Endodermal cell (in vitro differentiated cells): ENCODE data around the gene RETREG1. TPM values are rescaled to one million over a fixed set of nuclear protein-coding genes. Genes with fewer than 3 reads are reported as not detected.

ENCODE experiments used
- DNase-seq: peaks from one replicate; pipeline ENCODE4 v3.0.0-alpha.2; 2017
- H3K27ac ChIP-seq: 2 replicates; pipeline ENCODE4 v1.5.1; 2013; ENCODE audit warnings: mild to moderate bottlenecking, low read depth, low read length, moderate library complexity
- H3K27me3 ChIP-seq: 2 replicates; pipeline ENCODE4 v1.6.1; 2013; ENCODE audit warnings: mild to moderate bottlenecking, low read length, moderate library complexity; ENCODE audit not compliant: insufficient read depth, control insufficient read depth, poor library complexity, severe bottlenecking
- H3K36me3 ChIP-seq: 2 replicates; pipeline ENCODE4 v1.7.0; 2013; ENCODE audit warnings: mild to moderate bottlenecking, low read length, moderate library complexity; ENCODE audit not compliant: control insufficient read depth, insufficient read depth
- H3K4me1 ChIP-seq: one replicate; pipeline ENCODE4 v1.7.0; 2013; ENCODE audit warnings: low read length; ENCODE audit not compliant: control insufficient read depth, insufficient read depth
- H3K4me3 ChIP-seq: 2 replicates; pipeline ENCODE4 v1.5.1; 2013; ENCODE audit warnings: mild to moderate bottlenecking, low read length, moderate library complexity
- H3K9ac ChIP-seq: 2 replicates; pipeline ENCODE4 v1.6.1; 2013; ENCODE audit warnings: mild to moderate bottlenecking, low read length, moderate library complexity; ENCODE audit not compliant: poor library complexity, severe bottlenecking; ENCODE audit errors: extremely low read depth
- H3K9me3 ChIP-seq: 2 replicates; pipeline ENCODE4 v1.6.1; 2013; ENCODE audit warnings: mild to moderate bottlenecking, low read length, moderate library complexity; ENCODE audit not compliant: control insufficient read depth
- H3K27ac Mint-ChIP-seq: 2 replicates; pipeline ENCODE4 v1.8.0; 2020; ENCODE audit warnings: mixed read lengths
- H3K27me3 Mint-ChIP-seq: 2 replicates; pipeline ENCODE4 v1.8.0; 2021; ENCODE audit warnings: mild to moderate bottlenecking, mixed read lengths; ENCODE audit not compliant: insufficient read depth
- H3K36me3 Mint-ChIP-seq: 2 replicates; pipeline ENCODE4 v1.8.0; 2020; ENCODE audit warnings: low read depth, mixed read lengths
- H3K4me1 Mint-ChIP-seq: 2 replicates; pipeline ENCODE4 v1.8.0; 2020; ENCODE audit warnings: mixed read lengths
- H3K4me3 Mint-ChIP-seq: 2 replicates; pipeline ENCODE4 v1.8.0; 2020; ENCODE audit warnings: mild to moderate bottlenecking, moderate library complexity, mixed read lengths
- H3K9me3 Mint-ChIP-seq: 2 replicates; pipeline ENCODE4 v1.8.0; 2020; ENCODE audit warnings: mild to moderate bottlenecking, mixed read lengths
- WGBS, 2 experiments: methylation state at CpG; one replicate each; pipeline versions ENCODE4 v1.1.5 to v1.1.7; 2013; ENCODE audit warnings: missing lambda C conversion rate in 2 of 2, mixed read lengths in 1 of 2; ENCODE audit not compliant: insufficient coverage in 1 of 2, insufficient read length in 1 of 2; 5-methylcytosine and 5-hydroxymethylcytosine counted together
- total RNA-seq, 2 donors: library from RNA; stranded (reverse); fragmentation: NEBNext Ultra II Directional in 1 of 2; extraction: Animal tissue kit (Norgen Biotek cat#: 25700) in 1 of 2; gene quantifications; 2 replicates in 1 of 2; 3 replicates in 1 of 2; pipeline ENCODE4 v1.2.1, GENCODE V29; 2021
- TF ChIP-seq, protein P1 (sequence below): fragments of 200-600 bp; sonication (generic); conservative IDR thresholded peaks from 2 replicates; pipeline ENCODE4 v1.5.0; 2021; ENCODE audit warnings: antibody characterized with exemption, mild to moderate bottlenecking

The RETREG1 gene
- total RNA-seq, 2 donors from 2014 or later = 4.1 to 4.3 TPM

DNA sequence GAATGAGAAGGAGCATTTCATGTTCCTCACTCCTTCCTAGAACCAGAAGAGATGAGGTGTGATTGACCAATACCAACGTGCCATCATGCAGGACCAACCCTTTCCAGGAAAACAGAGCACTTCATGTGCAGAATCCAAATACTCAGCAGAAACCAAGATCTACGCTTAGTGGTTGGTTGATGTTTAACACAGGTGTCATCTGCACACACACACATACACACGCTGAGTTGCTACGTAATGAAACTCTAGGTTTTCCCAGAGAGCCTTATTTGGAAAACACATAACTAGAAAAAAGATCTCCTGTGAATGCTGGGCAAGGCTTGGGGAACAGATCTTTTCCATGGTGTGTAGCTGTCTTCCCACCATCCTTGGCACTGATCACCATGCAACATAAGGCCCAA lies 130.1 kb downstream of the RETREG1 start:
- Mint-ChIP-seq H3K36me3 (no peaks in the 10 kb centered on the region), H3K9me3 (no peaks in the 10 kb centered on the region), H3K27ac (no peak overlapping the region), H3K27me3 (peaks cover 2% of the 10 kb centered on the region), H3K4me3 (no peak overlapping the region), H3K4me1 (no peaks in the 10 kb centered on the region)
- no peak overlapping the region for H3K27ac ChIP-seq
- H3K27me3 ChIP-seq = peaks cover 12% of the 10 kb centered on the region
- H3K9ac ChIP-seq = no peak overlapping the region
- TF ChIP-seq, protein P1, sequence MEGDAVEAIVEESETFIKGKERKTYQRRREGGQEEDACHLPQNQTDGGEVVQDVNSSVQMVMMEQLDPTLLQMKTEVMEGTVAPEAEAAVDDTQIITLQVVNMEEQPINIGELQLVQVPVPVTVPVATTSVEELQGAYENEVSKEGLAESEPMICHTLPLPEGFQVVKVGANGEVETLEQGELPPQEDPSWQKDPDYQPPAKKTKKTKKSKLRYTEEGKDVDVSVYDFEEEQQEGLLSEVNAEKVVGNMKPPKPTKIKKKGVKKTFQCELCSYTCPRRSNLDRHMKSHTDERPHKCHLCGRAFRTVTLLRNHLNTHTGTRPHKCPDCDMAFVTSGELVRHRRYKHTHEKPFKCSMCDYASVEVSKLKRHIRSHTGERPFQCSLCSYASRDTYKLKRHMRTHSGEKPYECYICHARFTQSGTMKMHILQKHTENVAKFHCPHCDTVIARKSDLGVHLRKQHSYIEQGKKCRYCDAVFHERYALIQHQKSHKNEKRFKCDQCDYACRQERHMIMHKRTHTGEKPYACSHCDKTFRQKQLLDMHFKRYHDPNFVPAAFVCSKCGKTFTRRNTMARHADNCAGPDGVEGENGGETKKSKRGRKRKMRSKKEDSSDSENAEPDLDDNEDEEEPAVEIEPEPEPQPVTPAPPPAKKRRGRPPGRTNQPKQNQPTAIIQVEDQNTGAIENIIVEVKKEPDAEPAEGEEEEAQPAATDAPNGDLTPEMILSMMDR = no peak
- DNase-seq = no peak
- H3K4me3 ChIP-seq = no peak overlapping the region
- no peaks in the 10 kb centered on the region for H3K36me3 ChIP-seq
- H3K9me3 ChIP-seq = no peaks in the 10 kb centered on the region
- H3K4me1 ChIP-seq = no peaks in the 10 kb centered on the region
- WGBS, 2 experiments = 95 to 100% methylated on average over 2 to 4 of the region's 4 CpGs

- peaks cover 12% of the 10 kb centered on the region for H3K27me3 ChIP-seq
- H3K27ac ChIP-seq = no peak overlapping the region
- peaks cover 2% of the 10 kb centered on the region for H3K27me3 Mint-ChIP-seq
- H3K4me1 ChIP-seq = no peaks in the 10 kb centered on the region
- no peak overlapping the region for H3K27ac Mint-ChIP-seq
- H3K4me1 Mint-ChIP-seq = no peaks in the 10 kb centered on the region
- no peak overlapping the region for H3K4me3 Mint-ChIP-seq
- H3K9me3 ChIP-seq = no peaks in the 10 kb centered on the region
- H3K36me3 ChIP-seq = no peaks in the 10 kb centered on the region
- TF ChIP-seq, protein P1 = no peak
- no peak for DNase-seq
- no peaks in the 10 kb centered on the region for H3K36me3 Mint-ChIP-seq
- H3K9me3 Mint-ChIP-seq = no peaks in the 10 kb centered on the region
- no peak overlapping the region for H3K4me3 ChIP-seq
- H3K9ac ChIP-seq = no peak overlapping the region
Measured at GRCh38 chr5:16485656-16486055, 131.1 kb downstream of the RETREG1 start.

DNA sequence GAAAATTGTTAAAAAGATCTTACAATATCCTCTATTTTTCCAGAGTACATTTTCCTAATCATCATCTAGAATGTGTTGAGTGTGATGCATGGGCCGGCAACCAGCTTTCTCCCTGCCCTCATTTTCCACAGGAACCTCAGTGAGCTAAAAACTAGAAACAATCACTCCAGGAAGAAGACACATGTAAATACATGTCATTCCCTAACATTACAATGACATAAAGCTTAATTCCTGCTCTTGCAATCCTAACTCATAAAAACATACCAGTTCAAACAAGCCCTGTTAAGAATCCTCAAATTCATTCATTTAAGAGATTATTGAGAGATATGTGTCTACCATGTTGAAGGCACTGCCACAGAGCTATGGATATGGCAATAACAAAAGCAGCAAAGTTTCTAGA lies 132.7 kb downstream of the RETREG1 start:
- no peaks in the 10 kb centered on the region for H3K4me1 Mint-ChIP-seq
- H3K9me3 Mint-ChIP-seq = peaks cover 5% of the 10 kb centered on the region
- Histone ChIP-seq H3K4me1 (no peaks in the 10 kb centered on the region), H3K4me3 (no peak overlapping the region), H3K9me3 (peaks cover 6% of the 10 kb centered on the region), H3K27me3 (peaks cover 12% of the 10 kb centered on the region), H3K27ac (no peak overlapping the region), H3K9ac (no peak overlapping the region), H3K36me3 (no peaks in the 10 kb centered on the region)
- 100% methylated on average over 1 of the region's 1 CpG; no CpG with 5 or more reads in 1 of the 2 experiments for WGBS, 2 experiments
- no peak overlapping the region for H3K27ac Mint-ChIP-seq
- DNase-seq = no peak
- TF ChIP-seq, protein P1 = no peak
- peaks cover 2% of the 10 kb centered on the region for H3K27me3 Mint-ChIP-seq
- no peaks in the 10 kb centered on the region for H3K36me3 Mint-ChIP-seq
- H3K4me3 Mint-ChIP-seq = no peak overlapping the region
